HTR-8/SVneo (cell line): Measurements from ENCODE around the gene BCDIN3D.

ENCODE experiments used
- DNase-seq: peaks from one replicate; pipeline ENCODE4 v3.0.0; 2011; ENCODE audit warnings: low spot score, mixed read lengths; ENCODE audit not compliant: insufficient read length
- FAIRE-seq: peaks from 2 replicates; lab custom pipeline; 2011; peaks lifted over from hg19 to GRCh38; lab: Jason Lieb, UNC

BCDIN3D gene

DNA sequence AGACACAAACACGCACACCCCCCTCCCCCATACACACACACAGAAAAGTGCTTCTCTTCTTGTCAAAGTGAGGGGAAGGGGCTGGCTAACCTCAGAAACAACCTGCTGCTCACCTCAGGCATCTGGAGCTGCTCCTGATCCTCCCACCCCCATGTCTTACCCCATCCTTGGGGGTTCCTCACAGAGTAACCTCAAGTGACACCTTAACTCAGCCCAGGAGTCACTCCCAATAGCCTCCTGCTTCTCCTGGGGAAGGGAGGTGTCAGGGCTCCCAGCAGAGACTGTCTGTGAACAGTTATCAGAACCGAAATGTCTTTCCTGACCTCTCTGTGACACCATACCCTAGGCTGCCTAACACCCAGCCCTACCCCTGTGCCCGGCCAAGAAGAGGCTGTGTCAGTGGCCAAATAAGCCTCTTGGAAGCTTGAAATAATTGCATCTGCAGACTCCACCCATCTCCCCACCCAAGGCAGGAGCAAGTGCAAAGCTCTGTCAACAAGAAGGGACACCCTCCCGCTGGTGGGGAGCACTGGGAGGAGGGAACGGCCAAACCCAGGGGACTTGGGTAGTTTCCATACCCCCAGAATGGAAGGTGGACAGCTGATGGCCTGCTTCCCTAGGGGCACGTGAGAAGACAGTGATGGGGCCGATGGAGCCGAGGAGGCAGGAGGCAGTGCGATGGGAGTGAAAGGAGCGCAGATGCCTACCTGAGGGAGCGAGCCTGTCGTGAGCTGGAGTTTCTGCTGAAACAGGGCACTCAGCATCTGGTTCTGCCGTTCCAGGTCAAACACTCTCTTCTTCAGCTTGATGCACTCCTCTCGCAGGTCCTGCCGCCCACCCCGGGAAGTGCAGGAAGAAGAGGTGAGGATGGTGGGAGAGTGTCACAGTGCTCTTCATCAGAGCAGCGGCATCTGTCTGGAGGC is 41.5 kb downstream of the BCDIN3D start:
- DNase-seq (no peak), FAIRE-seq (no peak)

DNA sequence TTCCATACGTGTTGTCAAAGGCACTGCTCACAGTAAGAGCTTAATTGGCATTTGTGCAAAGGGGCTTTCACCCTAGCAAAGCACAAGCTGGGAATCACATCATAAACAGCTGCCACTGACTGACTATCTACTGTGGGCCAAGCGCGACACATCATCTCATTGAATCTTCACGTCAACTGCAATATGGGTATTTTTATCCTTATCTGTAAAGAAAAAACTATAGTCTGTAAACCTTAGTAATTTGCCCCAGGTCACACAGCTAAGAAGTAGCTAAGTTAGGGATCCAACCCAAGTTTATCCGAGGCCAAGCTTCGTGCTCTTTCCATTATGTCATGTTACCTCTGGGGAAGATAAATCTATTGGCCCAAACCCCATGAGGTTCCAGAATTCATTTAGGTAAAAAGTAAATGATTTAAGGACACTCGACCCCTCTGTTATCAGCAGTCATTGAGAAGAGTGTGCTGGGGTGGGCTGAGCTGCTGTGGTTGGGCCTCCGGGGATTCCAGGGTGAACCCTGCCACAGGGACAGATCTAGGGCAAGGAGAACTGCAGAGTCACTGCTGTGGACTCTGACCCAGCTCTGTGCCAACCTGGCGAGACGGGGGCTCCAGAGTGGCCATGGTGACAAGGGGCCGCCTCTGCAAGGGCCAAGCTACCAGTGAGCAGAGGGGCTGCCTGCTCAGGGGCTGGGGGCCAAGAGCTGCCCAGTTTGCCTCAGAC is 42.3 kb downstream of the BCDIN3D start:
- DNase-seq (no peak), FAIRE-seq (no peak)

DNA sequence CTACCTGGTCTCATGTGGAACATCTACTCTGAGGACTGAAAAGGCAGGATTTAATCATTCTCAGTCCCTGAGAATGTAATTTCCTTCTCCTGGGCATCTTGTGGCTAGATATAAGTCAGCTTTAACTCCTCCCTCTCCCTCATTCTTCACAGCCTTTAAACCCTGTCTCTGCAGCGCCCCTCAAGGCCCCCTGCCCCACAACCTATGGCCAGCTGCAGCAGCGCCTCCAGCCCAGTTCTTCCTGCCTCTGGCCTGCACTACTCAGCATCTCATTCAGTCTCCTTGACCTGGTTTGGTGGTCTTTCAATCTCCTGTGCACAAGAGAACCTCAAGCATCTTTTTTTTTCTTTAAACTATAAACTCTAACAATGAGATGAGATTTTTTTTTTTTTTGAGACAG is 44.0 kb downstream of the BCDIN3D start:
- FAIRE-seq = no peak

DNA sequence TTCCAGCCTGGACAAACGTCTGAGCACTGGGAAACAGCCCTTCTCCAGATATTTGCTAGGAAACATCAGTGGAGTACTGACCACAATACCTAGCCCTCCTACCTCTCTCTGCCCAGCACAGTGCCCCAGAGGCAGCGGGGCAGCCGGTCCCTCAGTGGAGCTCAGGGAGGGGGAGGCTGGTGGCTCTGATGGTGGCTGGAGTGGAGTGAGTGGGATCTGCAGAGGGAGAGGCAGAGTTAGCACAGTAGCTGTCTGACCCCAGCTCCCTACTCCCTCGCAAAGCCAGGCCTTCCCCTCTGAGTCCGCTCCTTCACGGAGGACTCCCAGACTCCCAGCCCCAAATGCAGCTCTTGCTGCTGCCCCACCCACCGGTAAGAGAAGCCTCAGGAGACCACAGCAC is 44.7 kb downstream of the BCDIN3D start:
- no peak for FAIRE-seq
- no peak for DNase-seq

More for the DNA sequence above, 44.0 kb downstream of the BCDIN3D start:
- no peak for DNase-seq

DNA sequence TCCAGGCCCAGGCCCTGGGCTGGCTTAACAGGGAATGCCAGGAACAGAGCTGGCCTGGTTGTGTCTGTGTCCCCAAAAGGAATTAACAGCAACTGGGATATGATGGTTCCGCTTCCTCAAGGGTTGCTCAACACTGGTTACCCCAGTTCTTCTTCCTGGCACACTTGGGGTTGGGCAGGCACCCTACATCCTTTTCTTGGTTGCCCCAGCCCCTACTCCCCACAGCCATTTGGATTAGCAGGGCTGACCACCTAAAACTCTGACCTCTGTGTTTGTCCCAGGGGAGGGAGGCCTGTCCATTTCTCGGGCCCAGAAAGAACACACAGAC is 45.5 kb downstream of the BCDIN3D start:
- FAIRE-seq = no peak
- DNase-seq = no peak

DNA sequence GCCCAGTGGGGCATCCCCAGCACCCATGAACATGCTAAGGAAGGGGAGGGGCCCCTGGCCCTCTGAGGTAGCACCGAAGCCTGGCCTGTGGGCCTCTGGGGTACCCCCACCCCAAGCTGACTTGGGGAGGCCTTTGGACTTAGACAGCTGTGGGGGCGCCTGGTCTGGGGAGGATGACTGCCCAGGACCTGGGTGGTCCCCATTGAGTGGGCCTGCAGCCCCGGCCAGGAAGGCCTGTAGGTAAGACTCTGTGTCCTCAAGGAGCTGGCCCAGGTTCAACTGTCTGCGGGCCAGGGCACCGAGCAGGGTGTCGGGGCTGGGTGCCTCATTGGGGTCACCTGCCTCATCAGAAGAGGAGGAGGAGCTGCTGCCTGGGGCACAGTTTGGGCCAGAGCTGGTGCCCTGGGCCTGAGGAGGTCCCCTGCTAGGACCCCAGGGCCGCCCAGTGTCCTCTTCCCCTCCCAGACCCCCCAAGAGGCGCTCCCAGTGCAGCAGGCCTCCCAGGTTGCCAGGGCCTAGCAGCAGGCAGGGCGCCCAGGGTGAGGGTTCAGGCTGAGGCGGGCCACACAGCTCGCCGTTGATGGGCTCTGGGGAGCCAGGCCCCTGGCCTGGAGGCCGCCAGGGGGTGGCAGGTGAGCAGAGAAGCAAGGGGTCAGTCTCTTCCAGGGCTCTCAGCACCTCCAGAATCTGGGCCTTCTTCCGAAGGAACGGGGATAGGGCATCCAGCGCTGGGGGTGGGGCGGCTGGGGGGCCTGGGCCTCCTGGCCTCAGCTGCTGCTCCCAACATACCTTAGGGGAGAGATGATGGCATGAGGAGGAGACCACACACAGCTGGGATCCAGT is 46.1 kb downstream of the BCDIN3D start:
- no peak for FAIRE-seq
- DNase-seq = no peak

DNA sequence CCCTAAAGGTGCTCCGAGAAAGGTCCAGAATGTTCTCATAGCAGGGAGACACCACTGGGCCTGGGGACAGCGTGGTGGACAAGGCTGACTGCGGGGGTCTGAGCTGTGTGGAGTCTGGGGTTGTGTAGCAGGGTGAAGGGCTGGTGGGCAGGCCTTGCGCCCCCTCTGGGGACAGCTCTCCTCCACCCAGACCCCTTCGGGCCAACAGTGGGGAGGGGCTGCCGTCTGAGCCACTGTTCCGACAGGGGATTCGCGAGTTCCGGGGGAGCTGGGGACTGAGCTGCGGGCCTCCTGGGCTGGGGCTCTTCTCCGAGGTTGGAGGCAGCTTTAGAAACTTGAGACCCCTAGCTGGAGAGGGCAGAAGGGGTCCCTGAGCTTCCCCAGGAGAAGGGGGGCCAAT is 46.8 kb downstream of the BCDIN3D start:
- FAIRE-seq = no peak
- no peak for DNase-seq

DNA sequence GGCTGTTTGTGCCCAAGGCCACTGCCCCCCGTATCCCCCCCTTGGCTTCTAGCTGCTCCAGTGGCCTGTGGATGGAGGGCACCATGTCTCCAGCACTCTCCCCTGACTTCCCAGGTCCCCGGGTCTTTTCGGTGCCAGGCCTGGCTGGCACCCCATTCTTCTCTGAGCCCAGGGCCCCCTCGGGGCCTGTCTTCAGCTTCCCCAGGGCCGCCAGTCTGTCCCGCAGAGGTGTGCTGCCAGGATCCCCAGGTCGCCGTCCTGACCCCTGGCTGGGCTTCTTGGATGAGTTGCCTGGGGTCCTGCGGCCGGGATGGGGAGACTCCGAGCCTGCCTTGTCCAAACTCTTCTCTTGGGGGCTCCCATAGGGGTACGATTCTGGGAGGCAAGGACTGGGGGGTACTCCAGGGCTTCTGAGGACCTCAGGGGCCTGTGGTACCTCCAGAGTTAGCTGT is 47.2 kb downstream of the BCDIN3D start:
- FAIRE-seq (no peak), DNase-seq (no peak)

DNA sequence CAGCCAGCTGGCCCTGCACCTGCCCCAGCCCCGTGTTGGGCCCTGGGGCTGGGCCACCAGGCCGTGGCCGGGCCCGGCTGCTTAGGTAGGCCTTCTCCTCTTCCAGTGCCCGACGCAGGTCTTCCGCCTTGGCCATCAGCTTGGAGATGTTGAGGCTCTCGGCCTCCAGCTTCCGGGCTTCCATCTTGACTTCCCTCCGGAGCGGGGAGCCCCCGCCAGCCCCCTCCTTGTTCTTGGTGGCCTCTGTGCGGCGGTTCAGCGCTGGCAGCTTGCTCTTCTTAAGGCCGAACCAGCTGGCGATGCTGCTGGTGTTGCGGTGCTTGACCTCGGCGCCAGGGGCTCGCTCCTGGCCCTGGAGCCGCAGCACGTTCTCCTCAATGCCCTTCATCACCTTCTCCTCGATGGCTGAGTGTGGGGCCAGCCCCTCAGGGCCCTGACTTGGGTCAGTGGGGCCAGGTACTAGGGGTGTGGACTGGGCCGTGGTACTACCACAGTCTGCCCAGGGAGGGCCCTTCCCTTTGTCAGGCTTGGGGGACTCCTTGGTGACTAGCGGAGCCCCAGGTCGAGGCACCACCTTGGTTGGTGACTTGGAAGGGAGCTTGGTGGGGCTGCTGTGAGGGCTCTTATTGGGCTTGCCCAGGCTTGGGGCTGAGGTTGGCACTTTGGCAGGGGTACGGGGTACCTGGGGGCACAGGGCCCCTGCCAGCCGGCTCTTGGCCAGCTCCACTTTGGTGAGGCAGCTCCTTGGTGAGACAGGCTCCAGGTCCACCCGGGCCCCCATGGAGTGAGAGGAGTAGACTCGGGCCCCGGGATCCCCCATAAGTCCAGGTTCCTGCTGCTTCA is 47.9 kb downstream of the BCDIN3D start:
- DNase-seq = no peak
- FAIRE-seq = no peak

DNA sequence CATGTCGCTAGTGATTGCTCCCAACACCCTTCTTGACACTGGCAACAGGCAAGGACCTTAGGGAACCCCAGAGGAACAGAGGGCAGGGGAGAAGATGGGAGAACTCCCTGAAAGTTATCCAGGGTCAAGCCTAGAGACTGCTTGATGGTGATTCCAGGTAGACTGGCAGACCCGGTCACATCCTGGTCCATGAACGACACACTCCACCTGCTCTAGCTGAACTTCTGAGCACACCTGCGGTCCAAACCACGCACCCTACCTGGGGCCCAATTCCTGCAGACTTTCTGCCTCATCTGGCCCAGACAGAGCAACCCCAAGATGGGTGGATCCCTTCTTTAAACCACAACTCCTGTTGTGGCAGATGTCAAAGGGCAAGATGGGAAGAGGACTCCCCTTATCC is 48.9 kb downstream of the BCDIN3D start:
- FAIRE-seq (no peak), DNase-seq (no peak)

DNA sequence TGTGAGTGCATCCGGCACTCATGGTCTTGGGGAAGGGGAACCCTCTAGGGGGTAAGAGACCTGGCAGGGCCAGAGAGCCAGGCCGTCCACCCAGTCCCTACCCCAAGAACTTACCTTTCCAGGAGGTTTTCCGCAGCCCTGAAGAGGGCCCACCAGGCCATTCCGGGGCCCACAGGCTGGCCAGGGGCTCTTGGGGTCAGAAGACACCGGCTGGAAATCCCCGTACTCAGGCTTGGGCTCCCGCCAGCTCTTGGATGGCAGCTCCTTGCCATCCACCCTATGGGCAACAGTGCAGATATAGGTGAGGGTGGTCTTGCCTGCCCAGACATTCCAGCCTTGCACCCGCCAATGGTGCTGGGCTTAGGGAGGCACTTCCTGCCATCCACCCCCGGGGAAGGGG is 49.3 kb downstream of the BCDIN3D start:
- FAIRE-seq = no peak
- DNase-seq = no peak

DNA sequence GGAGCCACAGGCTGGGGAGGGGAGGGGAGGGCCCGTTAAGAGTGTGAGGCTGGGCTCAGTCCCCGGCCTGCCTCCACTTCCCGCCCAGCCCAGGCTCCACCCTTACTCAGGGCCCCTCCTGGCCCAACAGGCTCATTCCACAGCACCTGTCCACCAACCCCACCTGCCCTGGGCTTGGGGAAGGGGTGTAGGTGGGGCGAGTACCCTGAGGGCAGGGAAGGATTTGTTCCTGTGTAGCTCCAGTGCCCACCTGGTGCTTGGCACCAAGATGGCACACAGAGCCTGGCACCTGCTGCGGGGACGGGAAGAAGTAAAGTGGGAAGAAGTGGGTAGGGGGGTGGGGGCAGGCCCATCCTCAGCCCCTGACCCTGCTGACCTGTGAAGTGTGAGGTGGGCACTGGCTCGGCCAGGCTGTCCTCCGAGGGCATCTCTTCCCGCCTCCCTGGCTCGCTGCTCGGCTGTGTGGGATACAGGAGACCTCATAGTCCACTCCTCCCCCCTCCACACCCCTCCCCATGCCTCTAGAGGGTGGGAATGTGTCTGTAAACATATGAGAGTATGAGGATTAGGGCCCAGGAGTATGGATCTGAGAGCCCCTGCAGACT is 49.8 kb downstream of the BCDIN3D start:
- DNase-seq = no peak
- no peak for FAIRE-seq

DNA sequence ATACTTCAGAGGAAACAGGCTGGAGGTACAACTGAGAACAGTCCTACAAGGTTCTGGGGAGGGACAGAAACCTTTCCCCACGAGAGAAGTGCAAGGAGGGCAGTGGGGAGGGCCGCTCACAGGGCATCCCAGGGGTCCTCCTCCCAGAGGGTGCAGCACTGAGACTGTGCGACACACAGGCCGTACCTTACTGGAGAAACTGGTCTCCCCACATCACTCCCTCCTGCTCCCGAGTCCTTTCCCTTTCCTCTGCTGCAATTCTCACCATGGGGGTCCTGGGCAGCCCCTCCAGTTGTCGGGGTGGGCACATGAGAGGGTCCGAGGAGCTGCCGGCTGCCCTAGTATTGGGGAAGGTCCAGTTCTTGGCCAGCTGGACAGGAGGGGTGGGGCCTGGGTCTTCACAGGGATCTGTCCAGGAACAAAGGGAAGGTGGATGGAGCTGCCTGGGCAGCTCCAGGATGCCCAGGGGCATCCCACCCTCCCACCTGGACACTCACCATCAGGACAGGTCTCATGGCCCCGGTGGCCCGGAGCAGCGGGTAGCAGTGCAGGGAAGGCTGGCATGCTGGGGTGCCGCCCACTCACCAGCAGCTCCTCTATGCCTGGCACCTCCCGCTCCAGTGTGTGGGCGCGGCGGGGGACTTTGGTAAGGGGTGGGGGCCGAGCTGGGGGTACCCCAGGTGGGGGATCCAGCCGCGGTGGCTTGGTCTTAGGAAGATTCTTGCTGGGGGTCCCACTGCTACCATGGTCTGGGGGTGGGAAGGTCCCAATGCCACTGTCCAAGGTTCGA is 50.5 kb downstream of the BCDIN3D start:
- FAIRE-seq (no peak), DNase-seq (no peak)

DNA sequence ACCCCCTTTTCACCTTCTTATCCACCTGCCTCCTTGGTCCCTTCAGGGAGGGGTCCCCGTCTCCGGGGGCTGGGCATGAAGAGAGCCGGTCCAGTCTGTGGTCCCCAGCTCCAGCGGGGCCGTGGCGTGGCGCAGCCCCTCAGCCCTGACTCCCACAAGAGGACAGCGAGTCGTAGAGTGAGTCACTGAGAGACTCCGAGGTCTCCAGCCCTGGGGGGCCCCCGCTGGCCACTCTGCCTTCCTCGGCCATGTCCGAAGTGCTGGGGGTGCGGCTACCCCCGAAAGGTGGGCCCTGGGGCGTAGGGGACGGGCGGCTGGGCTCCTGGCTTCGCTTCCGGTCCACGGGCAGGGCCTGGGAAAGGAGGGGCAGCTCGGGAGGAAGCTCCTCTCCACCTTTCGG is 51.2 kb downstream of the BCDIN3D start:
- no peak for DNase-seq
- FAIRE-seq = no peak

DNA sequence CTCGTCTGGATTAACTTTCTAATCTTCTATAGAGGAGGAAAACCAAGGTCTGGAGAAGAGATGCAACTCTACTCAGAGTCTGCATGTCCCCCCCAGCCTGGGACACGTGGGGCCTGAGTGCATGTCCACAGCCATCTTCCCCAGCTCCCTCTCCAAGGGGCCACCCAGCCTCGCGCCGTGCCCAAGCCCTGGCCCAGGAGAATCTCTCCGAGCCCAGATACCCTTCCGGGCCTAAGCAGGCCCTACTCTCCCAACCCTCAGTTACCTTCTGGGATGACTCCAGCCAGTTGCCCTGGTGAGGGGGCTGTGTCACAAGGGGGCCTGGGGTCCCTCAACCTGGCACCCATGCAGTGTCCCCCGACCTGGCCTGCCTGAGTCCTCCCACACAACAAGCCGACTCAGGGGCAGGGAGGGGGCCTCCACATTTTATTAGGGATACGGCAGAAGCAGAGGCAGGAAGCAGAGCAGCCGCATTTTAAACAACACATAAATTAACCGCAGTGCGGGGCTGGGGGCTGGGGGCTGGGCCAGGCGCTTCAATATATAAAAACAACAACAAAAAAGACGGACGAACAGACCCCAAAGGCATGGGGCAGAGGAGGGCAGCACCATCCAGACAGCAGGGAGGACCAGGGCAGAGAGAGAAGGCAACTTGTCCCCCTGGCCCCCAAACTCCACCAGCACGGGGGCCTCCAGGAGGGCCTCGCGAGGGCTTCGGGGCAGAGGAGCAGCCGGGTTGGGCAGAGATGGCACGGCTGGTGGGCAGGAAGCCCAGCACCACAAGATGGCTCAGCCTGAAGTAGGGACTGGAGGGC is 52.0 kb downstream of the BCDIN3D start:
- FAIRE-seq = no peak
- DNase-seq = no peak

DNA sequence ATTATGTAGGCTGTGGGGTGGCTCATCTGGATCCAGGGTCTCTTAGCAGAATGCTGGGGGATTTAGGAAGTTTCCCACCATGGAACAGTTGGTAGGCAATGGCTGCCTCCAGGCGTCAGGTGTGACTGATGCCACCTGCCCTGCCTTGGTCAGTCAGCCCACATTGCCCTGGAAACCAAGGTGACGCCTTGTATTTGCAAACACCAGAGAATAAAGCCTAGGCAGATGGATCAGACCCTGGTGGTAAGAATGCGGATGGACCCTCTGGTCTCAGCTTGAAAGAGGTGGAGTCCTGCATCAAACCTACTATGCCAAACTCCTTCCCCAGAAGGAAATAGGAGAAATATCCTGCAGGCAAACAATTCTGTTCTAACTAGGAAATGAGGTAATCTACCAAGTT is 52.9 kb downstream of the BCDIN3D start:
- no peak for DNase-seq
- no peak for FAIRE-seq

DNA sequence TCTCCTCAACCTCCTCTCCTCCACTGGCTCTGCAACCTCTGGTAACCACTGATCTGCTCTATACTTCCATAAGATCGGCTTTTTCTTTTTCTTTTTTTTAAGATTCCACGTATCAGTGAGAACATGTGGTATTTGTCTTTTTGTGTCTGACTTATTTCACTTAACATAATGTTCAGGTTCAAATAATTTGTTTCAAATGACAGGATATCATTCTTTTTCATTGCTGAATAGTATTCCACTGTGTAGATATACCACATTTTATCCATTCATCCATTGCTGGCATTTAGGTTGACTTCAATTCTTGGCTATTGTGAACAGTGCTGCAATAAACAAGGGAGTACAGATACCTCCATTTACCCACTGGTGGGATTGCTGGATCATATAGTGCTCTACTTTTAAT is 55.2 kb downstream of the BCDIN3D start:
- no peak for DNase-seq
- FAIRE-seq = no peak
